HTR-8/SVneo (cell line): ENCODE results near the gene SEC11C.
"Not testable (repeated sequence)": the region's sequence is repeated elsewhere in the genome, so short reads cannot be mapped to it uniquely, and the experiment has no call there.

Experiments used
- DNase-seq: peaks from one replicate; pipeline ENCODE4 v3.0.0; 2011; ENCODE audit warnings: low spot score, mixed read lengths; ENCODE audit not compliant: insufficient read length
- FAIRE-seq: peaks from 2 replicates; lab custom pipeline; 2011; peaks lifted over from hg19 to GRCh38; lab: Jason Lieb, UNC

The SEC11C gene

GRCh38 chr18:59139615-59140301 lies at the start of gene SEC11C:
SEC11C (plus strand) TSS chr18:59139884; CDS start chr18:59139949, 65 bp downstream.
- DNase-seq (peak; percentile 95), FAIRE-seq (peak; percentile 86)

- DNase-seq = no peak
- FAIRE-seq = no peak
Measured at GRCh38 chr18:59090966-59091603, 48.6 kb upstream of the SEC11C start.

- FAIRE-seq (no peak), DNase-seq (no peak)
Measured at GRCh38 chr18:59093668-59094067, 46.0 kb upstream of the SEC11C start.

GRCh38 chr18:59094569-59094968 lies 45.1 kb upstream of the SEC11C start:
- DNase-seq (no peak), FAIRE-seq (no peak)

- FAIRE-seq (no peak), DNase-seq (no peak)
Measured at GRCh38 chr18:59096098-59096789, 43.4 kb upstream of the SEC11C start.

GRCh38 chr18:59101830-59102414 lies 37.8 kb upstream of the SEC11C start:
- no peak for FAIRE-seq
- no peak for DNase-seq

- DNase-seq (no peak), FAIRE-seq (no peak)
Measured at GRCh38 chr18:59109375-59109774, 30.3 kb upstream of the SEC11C start.

GRCh38 chr18:59114160-59114559 lies 25.5 kb upstream of the SEC11C start:
- DNase-seq (no peak), FAIRE-seq (peak; percentile 51)

- FAIRE-seq = no peak
- peak; percentile 36 for DNase-seq
Measured at GRCh38 chr18:59123588-59124369, 15.9 kb upstream of the SEC11C start.

GRCh38 chr18:59124370-59124704 lies 15.3 kb upstream of the SEC11C start:
- FAIRE-seq (no peak), DNase-seq (no peak)

- DNase-seq (no peak), FAIRE-seq (no peak)
Measured at GRCh38 chr18:59127047-59127446, 12.6 kb upstream of the SEC11C start.

- no peak for FAIRE-seq
- no peak for DNase-seq
Measured at GRCh38 chr18:59129951-59130703, 9.6 kb upstream of the SEC11C start.

GRCh38 chr18:59132810-59133465 lies 6.7 kb upstream of the SEC11C start:
- DNase-seq = no peak
- FAIRE-seq = no peak

- DNase-seq (peak; percentile 91), FAIRE-seq (no peak)
Measured at GRCh38 chr18:59139291-59139614, 431 bp upstream of the SEC11C start.

- FAIRE-seq = peak; percentile 52
- DNase-seq = peak; percentile 31
Measured at GRCh38 chr18:59140302-59140885, 710 bp downstream of the SEC11C start.

GRCh38 chr18:59141294-59142068 lies 1.8 kb downstream of the SEC11C start:
- DNase-seq (no peak), FAIRE-seq (no peak)

GRCh38 chr18:59142274-59142673 lies 2.6 kb downstream of the SEC11C start:
- no peak for FAIRE-seq

GRCh38 chr18:59142800-59143416 lies 3.2 kb downstream of the SEC11C start:
- not testable (repeated sequence) for FAIRE-seq, DNase-seq

More at GRCh38 chr18:59142274-59142673, 2.6 kb downstream of the SEC11C start:
- DNase-seq = no peak
